K562 (cell line): ENCODE data around the gene SNRNP200. TPM values are rescaled to one million over a fixed set of nuclear protein-coding genes. Genes with fewer than 3 reads are reported as not detected.

Experiments used
- CHAMP1 ChIP-seq: fragments of 450-650 bp; IDR thresholded peaks from 2 replicates; pipeline ENCODE4 v1.6.1; 2016; ENCODE audit warnings: mild to moderate bottlenecking
- CTCFL ChIP-seq: IDR thresholded peaks from 2 replicates; pipeline ENCODE4 v1.6.1; 2011; ENCODE audit warnings: borderline replicate concordance, low read depth, mild to moderate bottlenecking, moderate library complexity, low read length; ENCODE audit not compliant: insufficient read depth, poor library complexity, severe bottlenecking
- DDX20 ChIP-seq: fragments of 450-650 bp; IDR thresholded peaks from 2 replicates; pipeline ENCODE4 v1.6.1; 2016; ENCODE audit warnings: missing genetic modification characterization, low read depth, mild to moderate bottlenecking, missing compliant biosample characterization, moderate library complexity
- ELK3 ChIP-seq: fragments of 450-650 bp; formaldehyde crosslinking; IDR thresholded peaks from 2 replicates; pipeline ENCODE4 v1.4.0; 2020; ENCODE audit warnings: mild to moderate bottlenecking
- HLTF ChIP-seq: fragments of 450-650 bp; IDR thresholded peaks from 2 replicates; pipeline ENCODE4 v1.6.1; 2016
- PRDM10 ChIP-seq: fragments of 450-650 bp; IDR thresholded peaks from 2 replicates; pipeline ENCODE4 v1.6.1; 2018; ENCODE audit not compliant: partially characterized antibody
- YBX1 ChIP-seq: fragments of 450-650 bp; IDR thresholded peaks from 2 replicates; pipeline ENCODE4 v1.7.1; 2016; ENCODE audit warnings: mild to moderate bottlenecking
- ZBTB33 ChIP-seq: sonication (generic); formaldehyde crosslinking; IDR thresholded peaks from 2 replicates; pipeline ENCODE4 v1.8.1; 2023; ENCODE audit warnings: mild to moderate bottlenecking, missing genetic modification reagents
- ZNF217 ChIP-seq: sonication (generic); formaldehyde crosslinking; IDR thresholded peaks from 2 replicates; pipeline ENCODE4 v1.8.0; 2022; ENCODE audit warnings: mild to moderate bottlenecking, missing genetic modification reagents
- ZNF766 ChIP-seq: fragments of 200-800 bp; sonication (Bioruptor generic); conservative IDR thresholded peaks from 2 replicates; pipeline ENCODE4 v1.6.1; 2016; ENCODE audit warnings: missing genetic modification characterization, missing compliant biosample characterization
- polyA plus RNA-seq, 8 experiments: library from polyadenylated mRNA; depleted of rRNA in 4 of 8; stranded (reverse) in 5 of 8; unstranded in 3 of 8; fragments of >200 nt; fragmentation: Nextera tagmentation in 2 of 8; fragmentation: Illumina TruSeq in 1 of 8; extraction: Ambion mirVana in 2 of 8; extraction: Trizol in 1 of 8; gene quantifications; 2 replicates each; pipeline versions ENCODE4 v1.2.1 to v1.2.3, GENCODE V29; 2011 to 2014; ENCODE audit warnings: inconsistent platforms in 1 of 8, missing spikeins in 1 of 8
- total RNA-seq, 7 experiments: library from RNA; depleted of rRNA in 6 of 7; stranded (reverse); fragments of >200 nt in 6 of 7; fragmentation: Illumina TruSeq in 2 of 7; extraction: Trizol in 2 of 7; gene quantifications; 2 replicates each; pipeline versions ENCODE4 v1.2.1 to v1.2.3, GENCODE V29; 2011 to 2021; ENCODE audit warnings: low replicate concordance in 1 of 7

Gene SNRNP200
- total and polyA plus RNA-seq, 9 of the 15 experiments (the other 6 are each of a cell fraction or from before 2014, with no cell fraction given) = 76.1 to 231 (median 155) TPM

- TF ChIP-seq PRDM10 (no peak), YBX1 (no peak), ZBTB33 (CRISPR knock-in tag) (no peak), HLTF (no peak), ZNF766 (CRISPR knock-in tag) (no peak), ELK3 (CRISPR knock-in tag) (no peak), CTCFL (no peak), ZNF217 (no peak), DDX20 (tag) (no peak), CHAMP1 (no peak)
Observed at GRCh38 chr2:96262306-96262705, 43.0 kb downstream of the SNRNP200 start (continued).
